Measurements from ENCODE around the gene MBIP.

MBIP gene

DNA sequence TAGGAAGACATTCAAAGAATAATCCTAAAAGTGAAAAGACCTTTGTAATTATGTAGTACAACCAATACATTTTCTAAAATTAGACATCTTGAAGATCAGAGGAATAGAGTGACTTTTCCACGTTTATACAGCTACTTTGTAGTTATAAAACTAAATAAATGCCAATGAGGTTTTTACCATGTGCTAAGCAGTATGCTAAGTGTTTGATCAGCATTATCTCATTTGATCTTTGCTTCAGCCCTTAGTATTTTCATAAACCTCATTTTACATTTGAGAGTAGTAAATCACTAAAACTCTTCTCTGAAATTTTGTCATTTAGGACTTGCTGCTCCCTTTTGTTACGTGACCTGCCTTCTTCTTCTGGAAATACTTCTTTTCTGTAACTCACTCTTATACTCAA, 13.6 kb downstream of the MBIP start:
- no peak for DNase-seq

DNA sequence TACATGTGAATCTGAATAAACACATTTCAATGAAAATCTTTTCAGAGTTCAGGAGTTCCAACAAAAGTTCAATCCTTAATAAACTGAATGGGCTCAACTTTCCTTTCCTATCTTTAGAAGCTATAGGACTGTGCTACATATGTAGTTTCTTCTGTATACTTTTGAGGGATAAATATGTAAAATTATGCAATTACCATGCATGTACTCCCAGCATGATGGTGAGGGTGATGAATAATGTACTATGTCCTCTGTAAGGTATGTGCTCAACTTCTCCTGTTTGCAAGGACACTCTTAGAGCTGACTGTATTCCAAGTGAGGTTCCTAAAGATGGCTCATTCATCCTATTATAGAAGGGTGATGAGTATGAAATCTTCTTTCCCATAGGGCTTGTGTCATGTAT, 15.5 kb downstream of the MBIP start:
- DNase-seq, result no peak

DNA sequence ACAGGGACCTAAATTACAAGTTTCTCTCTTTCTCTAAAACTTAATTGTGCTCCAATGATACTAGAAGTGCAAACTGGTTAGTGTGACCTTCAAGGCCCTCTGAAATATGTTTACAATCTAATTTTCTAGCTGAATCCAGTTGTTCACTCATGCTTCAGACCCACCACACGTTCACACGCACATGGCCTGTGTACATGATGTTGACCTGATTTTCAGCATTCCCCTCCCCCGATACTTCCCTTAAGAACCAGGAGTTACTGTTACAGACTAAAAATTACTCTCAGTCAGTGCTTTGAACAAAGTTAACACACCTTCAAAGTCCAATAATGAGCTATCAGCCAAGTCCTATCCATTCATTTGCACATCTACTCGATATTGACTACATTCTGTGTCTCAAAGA, 16.5 kb downstream of the MBIP start:
- DNase-seq, result no peak

DNA sequence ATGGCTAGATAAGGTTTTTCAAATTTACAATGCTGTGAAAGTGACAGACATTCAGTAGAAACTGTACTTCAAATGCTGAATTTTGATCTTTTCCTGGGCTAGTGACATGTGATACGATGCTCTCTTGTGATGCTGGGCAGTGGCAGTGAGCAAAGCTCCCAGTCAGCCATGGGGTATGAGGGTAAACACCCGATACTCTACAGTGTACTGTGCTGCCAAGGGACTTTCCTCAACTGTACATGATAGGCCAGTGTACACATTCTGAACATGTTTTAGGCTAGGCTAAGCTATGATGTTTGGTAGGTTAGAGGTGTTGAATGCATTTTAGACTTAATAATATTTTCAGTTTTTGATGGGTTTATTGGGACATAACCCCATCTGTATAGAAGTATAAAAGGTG, 17.6 kb downstream of the MBIP start:
- DNase-seq, result no peak

DNA sequence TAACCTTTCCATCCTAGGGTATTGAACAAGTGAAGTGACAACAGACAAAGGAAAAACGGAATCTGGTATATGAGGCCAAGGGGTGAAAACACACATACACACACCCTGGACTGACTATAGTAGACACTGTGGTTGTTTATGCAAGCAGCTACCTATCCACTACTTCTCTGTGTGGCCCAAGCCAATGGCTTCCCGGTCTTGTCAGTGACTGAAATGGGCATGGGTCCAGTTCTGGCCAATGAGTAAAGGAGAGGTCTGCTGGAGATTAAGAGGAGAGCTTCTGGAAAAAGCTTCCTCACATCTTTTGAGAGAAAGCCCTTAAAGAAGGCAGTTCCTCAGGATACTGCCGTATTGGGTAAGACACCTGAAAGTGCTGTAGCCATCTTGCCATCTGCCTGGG, 19.3 kb downstream of the MBIP start:
- no peak for DNase-seq

DNA sequence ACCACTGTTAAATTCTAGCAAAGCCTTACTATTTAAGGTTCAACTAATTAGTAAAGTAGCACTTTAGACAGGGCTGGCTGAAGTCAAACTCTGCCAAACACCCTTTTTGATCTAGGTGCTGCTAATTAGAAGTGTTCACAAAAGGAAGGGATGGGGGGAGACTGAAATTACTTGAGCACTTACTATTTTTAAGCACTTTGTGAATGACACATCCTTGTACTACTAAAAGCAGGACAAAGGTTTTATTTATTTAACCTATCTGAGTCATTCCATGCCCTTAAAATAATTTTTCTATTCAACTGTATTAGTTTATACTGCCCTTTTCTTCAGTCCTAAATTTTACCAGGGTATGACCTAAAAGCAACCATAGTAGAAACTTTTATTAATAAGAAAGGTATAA, 20.1 kb downstream of the MBIP start:
- DNase-seq, result no peak

DNA sequence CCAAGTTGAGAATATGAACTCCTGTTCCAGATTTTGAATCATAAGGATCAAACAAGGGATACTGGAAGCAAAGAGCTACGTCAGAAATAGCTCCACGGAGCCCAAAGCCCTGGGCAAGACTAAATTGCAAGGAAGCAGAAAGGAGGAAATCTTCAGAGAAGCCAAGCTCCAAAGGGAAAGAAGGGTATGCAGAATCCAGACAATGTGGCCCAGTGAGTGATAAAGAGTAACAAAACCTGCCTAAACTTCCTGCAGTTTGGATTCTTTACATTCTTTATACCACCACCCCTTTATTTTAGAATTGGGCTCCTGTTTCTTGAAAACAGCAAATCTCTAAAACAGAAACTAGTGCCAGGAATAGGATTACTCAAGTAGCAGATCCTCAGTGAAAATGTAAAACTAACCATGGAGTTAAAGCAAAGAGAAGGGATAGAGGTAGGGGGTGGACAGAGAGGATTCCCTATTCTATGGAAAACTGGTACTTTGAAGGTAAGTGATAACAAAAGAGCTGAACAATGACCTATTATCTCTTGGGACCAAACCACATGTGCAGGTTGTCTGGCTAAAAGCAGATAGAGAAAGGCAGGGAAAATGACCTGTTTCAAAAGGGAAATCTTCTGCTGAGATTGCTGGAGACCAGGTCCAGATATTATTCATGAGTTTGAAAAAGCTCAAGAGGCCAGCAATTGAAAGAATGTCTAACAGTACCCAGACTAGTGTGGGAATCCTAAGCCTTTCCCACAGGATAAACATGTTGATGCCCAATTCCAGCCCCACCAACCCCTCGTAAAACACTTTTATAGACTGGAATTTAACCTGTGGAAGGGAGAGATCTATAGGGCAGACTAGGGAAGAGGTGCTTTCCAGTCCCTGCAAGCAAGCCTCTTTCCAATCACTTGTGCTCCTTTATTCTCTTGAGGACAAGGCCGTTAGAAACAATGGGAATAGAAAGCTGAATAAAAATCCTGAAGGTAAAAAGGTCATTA, 24.5 kb downstream of the MBIP start:
- DNase-seq, result no peak

DNA sequence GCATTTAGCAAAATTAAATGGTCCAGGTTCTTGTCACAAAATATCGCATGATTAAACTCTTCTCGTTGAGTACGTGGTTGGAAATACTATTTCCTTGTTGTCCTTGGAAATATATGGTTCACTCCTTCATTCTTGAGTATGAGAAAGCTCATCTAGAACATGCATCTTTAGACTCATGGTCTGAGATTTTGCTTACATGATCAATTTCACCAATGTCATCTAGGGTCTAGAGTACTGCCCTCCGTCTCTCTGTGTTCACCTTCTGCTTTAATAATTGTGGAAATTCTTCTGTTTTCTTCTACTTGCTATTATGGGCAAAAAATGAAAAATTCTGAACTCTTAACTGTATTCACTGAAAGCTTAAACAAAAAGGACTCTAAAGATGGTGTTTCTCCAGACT, 25.9 kb downstream of the MBIP start:
- DNase-seq, result no peak

DNA sequence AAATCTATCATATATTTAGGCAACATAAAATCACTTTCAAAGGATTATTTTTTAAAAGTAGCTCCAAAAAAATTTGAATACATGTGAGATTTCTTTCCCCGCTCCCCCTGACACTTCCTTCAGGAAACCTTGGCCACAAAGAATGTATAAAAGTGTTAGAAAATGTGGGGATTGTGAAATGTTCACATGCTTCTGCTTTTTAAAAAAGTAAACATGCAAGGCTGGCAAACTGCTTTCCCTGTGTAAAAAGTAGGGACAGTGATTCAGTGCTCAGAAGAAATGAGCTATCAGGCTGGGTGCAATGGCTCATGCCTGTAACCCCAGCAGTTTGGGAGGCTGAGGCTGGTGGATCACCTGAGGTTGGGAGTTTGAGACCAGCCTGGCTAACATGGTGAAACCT, 26.6 kb downstream of the MBIP start:
- DNase-seq, result no peak

DNA sequence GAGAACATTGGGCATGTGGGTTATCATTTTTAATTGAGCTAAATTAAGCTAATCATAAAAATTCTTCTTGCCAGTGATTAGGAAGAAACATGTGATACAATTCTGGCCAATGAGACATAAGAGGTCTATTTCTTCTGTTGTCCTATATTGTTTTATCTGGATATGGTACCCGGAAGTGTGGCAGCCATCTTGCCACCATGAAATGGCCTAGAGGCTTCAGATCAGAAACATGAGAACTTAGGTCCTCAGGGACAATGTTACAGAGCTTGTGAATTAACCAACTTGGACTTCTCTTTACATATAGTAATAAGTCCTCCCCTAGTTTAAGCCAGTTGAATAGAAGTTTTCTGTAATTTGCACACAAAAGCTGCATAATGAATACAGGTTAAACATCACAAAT, 30.5 kb downstream of the MBIP start:
- no peak for DNase-seq

DNA sequence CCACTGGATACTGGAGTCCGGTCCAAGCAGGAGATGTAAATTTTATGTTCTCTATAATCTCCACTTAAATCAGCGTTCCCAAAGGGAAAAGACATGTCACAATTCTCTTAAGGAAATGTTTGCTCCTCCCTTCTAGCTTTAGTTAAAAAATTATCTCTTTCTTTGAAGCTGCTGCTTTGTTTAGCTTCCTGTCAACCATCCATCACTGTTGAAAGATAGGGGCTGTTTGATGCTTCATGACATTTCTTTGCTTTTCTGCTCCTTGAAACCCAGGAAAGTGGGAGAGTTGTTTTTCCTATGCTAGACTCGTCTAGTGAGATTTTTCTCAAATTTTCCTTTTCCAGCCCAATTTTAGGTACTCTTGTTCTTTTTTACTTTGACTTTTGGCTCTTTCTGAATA, 31.9 kb downstream of the MBIP start:
- DNase-seq, result no peak

DNA sequence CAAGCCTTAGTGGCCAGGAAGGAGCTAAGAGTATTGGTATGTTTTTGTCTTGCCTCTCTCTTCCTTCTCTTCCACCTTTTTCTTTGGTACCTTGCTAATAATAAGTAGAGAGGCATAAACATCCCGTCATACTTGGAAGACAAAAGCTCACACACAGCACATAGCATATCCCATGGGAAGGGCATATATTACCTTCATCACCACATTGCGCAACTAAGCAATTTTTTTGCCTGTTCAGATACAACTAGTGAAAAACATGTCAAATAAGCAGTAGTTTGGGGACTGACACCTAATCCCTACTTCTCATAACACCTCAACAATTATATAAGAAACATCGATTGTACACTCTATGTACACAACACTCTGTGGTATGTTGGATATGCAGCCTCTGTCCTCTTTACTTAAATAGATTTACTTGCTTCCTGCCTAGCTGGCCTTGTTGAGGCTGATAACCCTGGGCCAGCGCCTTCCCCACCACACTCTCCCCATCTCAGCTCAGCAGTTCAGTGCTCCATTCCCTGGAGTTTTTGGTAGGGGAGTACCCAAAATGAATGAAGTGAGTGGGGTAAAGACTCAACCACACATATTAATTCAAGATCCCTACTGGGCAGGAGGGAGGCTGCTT, 35.4 kb downstream of the MBIP start:
- no peak for DNase-seq

DNA sequence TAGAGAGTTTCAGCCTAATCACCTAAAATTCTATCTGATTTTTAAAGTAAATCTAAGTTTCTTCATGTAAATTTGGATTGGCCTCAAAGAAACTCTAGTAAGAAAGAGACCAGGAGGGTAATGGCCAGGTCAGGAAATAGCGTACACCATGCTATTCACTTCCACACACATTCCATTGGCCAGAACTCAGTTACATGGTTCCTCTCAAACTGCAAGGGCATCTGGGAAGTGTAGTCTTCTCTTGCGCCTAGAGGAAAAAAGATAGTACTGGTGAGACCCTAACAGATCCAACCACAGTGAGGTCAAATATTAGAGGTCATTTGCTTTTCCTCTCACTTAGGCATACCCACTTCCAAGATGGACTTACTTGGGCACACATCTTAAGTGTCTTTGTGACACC, 39.1 kb downstream of the MBIP start:
- DNase-seq, result no peak

DNA sequence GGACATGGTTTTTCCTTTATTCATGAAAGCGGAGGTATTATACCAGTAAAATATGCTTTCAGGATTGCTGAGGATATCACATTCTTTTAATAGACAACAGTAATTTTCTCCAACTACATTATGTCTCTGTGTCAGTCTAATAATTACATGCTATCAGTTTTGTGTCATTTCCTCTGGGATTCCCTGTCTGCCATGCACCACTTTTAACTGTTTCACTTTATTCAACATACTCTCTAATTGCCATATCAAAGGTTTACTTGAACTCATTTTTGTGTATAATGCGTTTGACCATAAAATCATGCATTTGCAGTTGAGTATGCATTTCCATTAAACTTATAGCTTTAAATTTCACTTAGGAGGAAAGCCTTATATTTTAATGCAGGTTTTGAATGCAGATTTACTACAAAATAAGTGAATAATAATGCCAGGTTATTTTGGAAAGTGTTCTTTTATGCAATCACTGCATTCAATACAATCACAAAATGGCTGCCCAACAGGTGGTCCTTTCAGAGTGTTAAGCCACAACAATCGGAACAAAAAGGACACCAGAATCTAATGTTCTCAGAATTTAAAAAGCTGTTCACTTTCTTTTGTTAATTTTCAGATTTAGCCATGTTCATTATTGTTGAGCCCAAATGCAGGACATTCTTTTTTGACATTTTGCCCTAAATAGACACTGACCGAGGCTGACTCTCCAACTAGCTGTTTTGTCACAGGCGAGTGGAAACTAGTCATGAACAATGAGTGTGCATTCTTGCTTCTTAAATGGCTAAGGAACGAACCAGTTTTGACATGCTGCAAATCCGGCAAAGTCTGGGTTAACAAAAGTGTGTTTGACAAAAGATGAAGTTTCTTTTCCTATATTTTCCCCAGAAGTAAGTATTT, 40.9 kb downstream of the MBIP start:
- DNase-seq, result no peak

DNA sequence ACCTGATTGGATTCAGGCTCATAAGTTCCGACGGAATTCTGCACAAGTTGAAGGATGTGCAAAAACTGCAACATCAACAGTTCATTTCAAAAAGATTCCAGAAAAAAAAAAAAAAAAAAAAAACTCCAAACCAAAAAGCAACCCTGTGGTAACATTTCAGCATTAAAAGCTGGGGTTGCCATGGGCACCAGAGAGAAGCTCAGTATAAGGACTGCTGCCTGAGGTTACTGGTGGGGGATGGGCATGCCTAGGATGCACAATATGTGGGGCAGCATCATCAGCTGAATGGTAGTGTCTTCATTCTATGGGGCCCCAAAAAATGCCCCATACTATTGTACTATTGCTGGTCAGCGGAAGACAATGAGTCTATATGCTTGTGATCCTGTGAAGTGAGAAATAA, 44.7 kb downstream of the MBIP start:
- DNase-seq, result no peak

DNA sequence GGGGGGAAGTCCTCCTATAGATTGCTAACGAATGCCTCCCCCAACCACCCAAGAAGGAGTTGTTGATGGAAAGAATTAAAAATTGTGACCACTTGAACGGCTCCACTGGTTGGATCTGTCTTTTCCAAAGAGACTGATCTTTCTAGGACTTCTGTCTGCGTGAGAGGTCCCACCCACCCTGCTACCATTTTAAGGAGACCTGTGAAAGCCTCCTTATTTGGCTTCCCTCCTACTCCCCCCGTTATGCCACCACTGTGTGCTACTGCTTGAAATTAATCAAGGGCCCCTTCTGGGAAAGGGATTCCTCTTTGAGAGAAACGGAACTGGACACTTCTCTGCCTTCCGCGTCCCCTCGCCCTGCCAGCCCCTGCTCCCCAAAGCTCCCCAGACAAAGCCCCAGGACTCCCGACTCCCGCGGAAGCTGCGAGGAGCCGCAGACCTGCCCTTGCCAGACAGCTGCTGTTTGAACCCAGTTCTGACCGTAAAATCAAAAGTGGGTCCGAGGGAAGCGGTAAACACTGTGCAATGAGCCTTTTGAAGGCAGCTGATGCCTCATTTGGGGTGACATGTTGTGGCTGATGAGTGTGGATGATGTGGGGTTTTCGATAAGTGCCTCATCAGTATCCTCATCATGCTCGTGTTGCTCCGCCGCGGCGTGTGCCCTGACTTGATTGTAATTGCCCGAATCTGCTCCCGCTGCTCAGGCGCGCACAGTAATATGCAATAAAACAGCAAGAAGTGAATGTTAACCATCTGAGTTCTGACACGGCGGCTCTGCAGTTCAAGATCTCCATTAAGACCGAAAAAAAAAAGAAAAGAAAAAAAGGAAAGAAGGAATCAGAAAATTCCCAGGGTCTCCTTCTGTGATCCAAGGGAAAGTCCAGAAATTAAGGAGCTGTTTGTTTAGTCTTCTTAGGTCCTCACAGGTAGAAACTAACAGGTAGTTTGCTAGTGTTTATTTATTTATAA, 48.2 kb downstream of the MBIP start:
- DNase-seq, result no peak

DNA sequence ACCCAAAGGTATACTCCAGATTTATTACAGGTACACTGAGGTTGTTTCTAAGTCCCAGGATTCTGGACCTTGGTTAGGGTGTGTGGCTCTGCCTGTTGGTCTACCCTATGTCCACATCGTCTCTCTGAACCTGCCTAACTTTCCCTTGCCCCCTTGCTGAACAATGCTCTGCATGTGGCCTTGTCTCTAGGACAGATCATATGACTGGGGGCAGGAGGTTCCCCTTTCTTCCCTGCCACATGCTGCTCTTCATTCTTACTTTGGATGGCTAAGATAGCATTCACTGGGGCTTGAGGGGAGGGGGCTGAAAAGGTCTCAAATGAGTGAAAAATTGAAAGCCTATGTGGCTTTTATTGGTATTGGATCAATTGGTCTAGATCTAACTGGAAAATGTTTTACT, 49.2 kb downstream of the MBIP start:
- DNase-seq, result no peak

DNA sequence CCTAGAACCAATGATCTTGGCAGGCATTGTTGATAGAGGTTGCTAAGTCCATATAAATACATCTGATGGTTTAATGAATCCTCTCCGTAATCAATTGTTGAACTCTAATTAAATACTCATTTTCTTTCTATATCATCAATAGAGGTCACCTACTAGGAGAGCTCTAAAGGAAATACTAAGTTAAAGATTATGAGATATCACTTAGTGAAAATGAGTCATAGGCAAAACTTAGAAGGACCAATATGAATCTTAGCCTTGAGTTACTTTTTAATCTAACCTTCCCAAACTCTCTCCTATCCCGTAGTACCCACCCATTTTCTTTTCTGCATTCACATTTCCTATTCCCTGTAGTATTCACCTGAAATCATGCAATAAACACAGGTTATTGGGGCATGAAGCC, 50.2 kb downstream of the MBIP start:
- no peak for DNase-seq

DNA sequence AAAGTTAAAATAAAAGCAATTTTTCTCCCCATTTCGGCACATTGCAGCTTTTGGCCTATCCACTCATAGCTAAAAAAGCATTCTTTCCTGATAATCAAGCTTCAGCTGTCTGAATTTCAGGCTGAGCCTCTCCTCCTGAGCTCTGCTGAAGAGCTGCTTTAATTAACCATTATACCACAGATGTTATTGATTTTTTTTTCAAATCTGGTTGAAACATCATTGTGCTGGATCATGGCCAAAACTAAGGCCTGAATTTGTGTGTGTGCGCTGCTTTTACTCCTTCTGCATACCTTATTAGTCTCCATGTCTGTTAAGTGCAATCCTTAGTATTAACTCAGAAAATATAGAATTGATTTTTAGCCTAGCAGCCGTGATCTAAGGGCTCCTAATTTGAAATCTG, 52.3 kb downstream of the MBIP start:
- DNase-seq, result peak; percentile 16

DNA sequence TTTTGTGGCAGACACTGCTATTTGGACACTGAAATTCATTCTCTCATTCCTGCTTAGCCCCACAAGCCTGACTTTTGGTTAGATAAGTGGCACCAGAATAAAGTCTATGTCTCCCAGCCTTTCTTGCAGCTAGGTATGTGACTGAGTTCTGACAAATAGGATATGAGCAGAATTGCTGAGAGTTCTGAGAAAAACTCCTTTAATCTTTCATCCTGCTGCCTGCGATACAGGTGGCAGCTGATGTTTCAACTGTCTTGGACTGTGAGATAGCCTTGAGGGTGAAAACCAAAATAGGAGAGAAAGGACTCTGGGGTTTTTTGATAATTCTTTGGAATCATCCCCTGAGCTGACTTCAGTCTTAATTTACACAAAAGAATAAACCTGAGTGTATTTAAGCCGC, 55.8 kb downstream of the MBIP start:
- DNase-seq, result no peak

DNA sequence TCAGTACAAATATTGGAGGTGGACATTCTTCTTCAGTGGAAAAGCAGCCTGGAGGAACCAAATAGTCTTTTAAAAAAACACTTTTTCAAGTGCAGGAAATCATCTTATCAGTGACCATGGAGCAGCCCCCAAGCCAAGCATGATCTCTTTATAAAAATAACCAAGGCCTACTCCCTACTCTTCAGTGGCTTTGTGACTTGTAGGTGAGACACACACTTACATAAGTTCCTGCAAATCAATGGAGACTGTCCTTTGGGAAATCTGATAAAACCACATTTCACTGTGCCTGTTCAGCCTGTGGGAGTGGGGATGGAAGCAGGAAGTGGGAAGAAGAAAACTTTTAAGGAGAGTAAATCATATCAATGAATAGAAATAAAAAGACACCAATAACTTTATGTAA, 56.3 kb downstream of the MBIP start:
- no peak for DNase-seq

DNA sequence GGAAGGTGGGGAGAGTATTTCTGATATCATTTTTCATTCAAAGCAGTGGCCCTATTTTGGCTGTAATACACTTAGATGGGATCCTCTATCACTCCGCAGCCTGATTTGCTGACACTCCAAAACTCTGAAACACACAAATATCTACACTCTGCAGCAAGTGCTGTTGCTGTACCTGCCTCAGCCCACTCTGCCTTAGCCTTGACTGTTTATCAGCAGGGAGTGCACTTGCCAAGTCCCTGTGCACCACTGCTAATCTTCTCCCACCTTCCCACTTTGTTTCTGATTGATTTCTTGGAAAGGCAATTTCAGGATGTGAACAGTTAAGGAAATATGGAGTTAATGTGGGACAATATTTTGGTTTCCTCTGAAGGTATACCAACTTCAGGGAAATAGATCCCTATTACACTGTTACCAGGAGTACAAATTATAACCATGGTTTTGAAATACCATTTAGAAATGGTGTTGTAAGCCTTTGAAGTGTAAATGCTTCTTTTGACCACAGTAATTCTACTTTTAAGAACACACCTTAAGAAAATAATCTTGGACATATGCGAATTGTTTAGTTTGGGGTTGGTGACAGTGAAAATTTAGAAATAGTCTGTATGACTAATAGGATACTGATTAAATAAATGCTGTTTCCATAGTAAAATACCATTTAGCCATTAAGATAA, 59.3 kb downstream of the MBIP start:
- no peak for DNase-seq

Measured in NCI-H1694 treated with DMSO at 0.1 percent for 48 hours (cell line).